Measurements from ENCODE around the gene ODAD2.

Gene ODAD2

GRCh38 chr10:27893358-27893954 lies 105.4 kb downstream of the ODAD2 start:
- H3K9ac ChIP-seq (ENCODE audit: insufficient read length), result no peak overlapping the region
- H3K4me3 ChIP-seq, result no peak overlapping the region
- H3K36me3 ChIP-seq (ENCODE audit: insufficient read depth, low read length), result no peaks in the 10 kb centered on the region
- H3K9me3 ChIP-seq (ENCODE audit: low read depth, low read length), result no peaks in the 10 kb centered on the region
- no peak overlapping the region for H3K27ac ChIP-seq
- DNase-seq (ENCODE audit: low read depth, low spot score), result no peak
- TF ChIP-seq POLR2AphosphoS5 (IDR thresholded peaks at IDR 0.05; ENCODE audit: borderline replicate concordance, low read depth, low read length) (no peak), FOXP2 (optimal IDR thresholded peaks at IDR 0.05; ENCODE audit: control extremely low read depth, extremely low read length, insufficient read depth) (no peak), EZH2 (IDR thresholded peaks at IDR 0.05) (no peak)

DNA sequence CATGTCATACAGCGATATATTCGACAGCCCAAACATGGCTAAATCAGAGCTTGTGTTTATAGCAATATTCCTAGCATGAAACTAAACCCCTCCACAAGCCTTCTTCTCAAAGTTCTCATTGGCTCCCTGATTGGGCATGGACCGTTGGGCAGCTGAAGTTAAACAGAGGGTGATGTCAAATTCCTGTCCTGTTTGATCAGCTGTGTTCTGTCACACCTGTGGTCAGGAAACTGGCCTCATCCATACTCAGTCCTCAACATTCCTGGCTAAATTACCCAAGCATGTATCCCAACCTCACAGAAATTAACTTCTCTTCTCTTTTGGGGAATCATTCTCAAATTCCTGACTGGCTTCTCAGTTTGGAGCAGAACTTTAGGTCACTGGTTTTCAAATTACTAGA lies 107.9 kb downstream of the ODAD2 start:
- Histone ChIP-seq H3K9me3 (ENCODE audit: low read depth, low read length) (no peaks in the 10 kb centered on the region), H3K36me3 (ENCODE audit: insufficient read depth, low read length) (no peaks in the 10 kb centered on the region), H3K4me3 (no peak overlapping the region), H3K9ac (ENCODE audit: insufficient read length) (no peak overlapping the region), H3K27ac (no peak overlapping the region)
- DNase-seq (ENCODE audit: low read depth, low spot score), result no peak
- no peak for TF ChIP-seq POLR2AphosphoS5 (IDR thresholded peaks at IDR 0.05; ENCODE audit: borderline replicate concordance, low read depth, low read length)
- no peak for TF ChIP-seq EZH2 (IDR thresholded peaks at IDR 0.05)
- no peak for TF ChIP-seq FOXP2 (optimal IDR thresholded peaks at IDR 0.05; ENCODE audit: control extremely low read depth, extremely low read length, insufficient read depth)

DNA sequence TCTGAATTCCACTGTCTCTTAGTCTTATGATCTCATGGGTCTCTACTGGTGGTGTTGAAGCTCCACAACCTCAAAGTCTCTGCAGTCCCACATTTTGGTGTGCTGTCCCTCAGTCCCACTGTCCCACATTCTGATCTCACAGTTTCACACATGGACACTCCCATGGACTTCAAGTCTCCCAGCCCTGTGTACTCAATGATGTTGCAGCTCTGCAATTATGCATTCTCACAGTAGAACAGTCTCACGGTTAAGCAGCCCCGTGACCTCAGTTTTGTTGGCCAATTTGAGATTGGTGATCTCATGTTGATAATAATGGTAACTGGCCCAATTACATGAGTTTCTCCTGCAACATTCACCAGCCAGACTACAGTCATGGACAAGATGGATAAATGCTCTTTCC lies 109.4 kb downstream of the ODAD2 start:
- no peak for DNase-seq (ENCODE audit: low read depth, low spot score)
- Histone ChIP-seq H3K9me3 (ENCODE audit: low read depth, low read length) (no peaks in the 10 kb centered on the region), H3K4me3 (no peak overlapping the region), H3K27ac (no peak overlapping the region), H3K9ac (ENCODE audit: insufficient read length) (no peak overlapping the region), H3K36me3 (ENCODE audit: insufficient read depth, low read length) (no peaks in the 10 kb centered on the region)
- TF ChIP-seq POLR2AphosphoS5 (IDR thresholded peaks at IDR 0.05; ENCODE audit: borderline replicate concordance, low read depth, low read length), result no peak
- no peak for TF ChIP-seq FOXP2 (optimal IDR thresholded peaks at IDR 0.05; ENCODE audit: control extremely low read depth, extremely low read length, insufficient read depth)
- TF ChIP-seq EZH2 (IDR thresholded peaks at IDR 0.05), result no peak

GRCh38 chr10:27884185-27884641 lies 114.7 kb downstream of the ODAD2 start:
- no peaks in the 10 kb centered on the region for H3K36me3 ChIP-seq (ENCODE audit: insufficient read depth, low read length)
- TF ChIP-seq EZH2 (IDR thresholded peaks at IDR 0.05), result no peak
- no peak for TF ChIP-seq FOXP2 (optimal IDR thresholded peaks at IDR 0.05; ENCODE audit: control extremely low read depth, extremely low read length, insufficient read depth)
- no peak for TF ChIP-seq POLR2AphosphoS5 (IDR thresholded peaks at IDR 0.05; ENCODE audit: borderline replicate concordance, low read depth, low read length)
- no peak overlapping the region for H3K9ac ChIP-seq (ENCODE audit: insufficient read length)
- DNase-seq (ENCODE audit: low read depth, low spot score), result no peak
- no peaks in the 10 kb centered on the region for H3K9me3 ChIP-seq (ENCODE audit: low read depth, low read length)
- peak overlapping the region; percentile 25; the same call in 1 of the 2 replicates for H3K27ac ChIP-seq
- H3K4me3 ChIP-seq, result no peak overlapping the region

GRCh38 chr10:27878281-27878680 lies 120.6 kb downstream of the ODAD2 start:
- Histone ChIP-seq H3K36me3 (ENCODE audit: insufficient read depth, low read length) (no peaks in the 10 kb centered on the region), H3K4me3 (no peak overlapping the region), H3K27ac (no peak overlapping the region), H3K9me3 (ENCODE audit: low read depth, low read length) (no peaks in the 10 kb centered on the region), H3K9ac (ENCODE audit: insufficient read length) (no peak overlapping the region)
- TF ChIP-seq POLR2AphosphoS5 (IDR thresholded peaks at IDR 0.05; ENCODE audit: borderline replicate concordance, low read depth, low read length) (no peak), FOXP2 (optimal IDR thresholded peaks at IDR 0.05; ENCODE audit: control extremely low read depth, extremely low read length, insufficient read depth) (no peak), EZH2 (IDR thresholded peaks at IDR 0.05) (no peak)
- DNase-seq (ENCODE audit: low read depth, low spot score), result no peak

DNA sequence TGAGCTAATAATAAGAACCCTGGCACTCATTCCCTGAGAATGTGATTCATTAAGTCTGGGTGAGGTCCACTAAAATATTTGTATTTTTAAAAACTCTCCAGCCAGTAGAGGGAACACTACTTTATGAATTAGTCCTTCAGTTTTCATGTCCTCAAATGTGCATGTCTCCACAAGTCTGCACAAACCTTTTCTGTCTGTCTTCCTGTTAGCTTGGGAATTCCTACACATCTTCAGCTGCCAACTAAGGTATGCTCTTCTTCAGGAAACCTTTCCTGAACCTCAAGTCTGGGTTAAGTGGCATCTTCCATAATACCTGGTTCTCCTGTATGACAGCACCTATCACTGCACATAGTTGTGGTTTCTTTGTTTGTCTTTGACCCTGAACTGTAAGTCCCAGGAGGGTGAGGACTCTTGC lies 133.7 kb downstream of the ODAD2 start:
- H3K9me3 ChIP-seq (ENCODE audit: low read depth, low read length), result no peaks in the 10 kb centered on the region
- no peak for DNase-seq (ENCODE audit: low read depth, low spot score)
- H3K27ac ChIP-seq, result no peak overlapping the region
- H3K36me3 ChIP-seq (ENCODE audit: insufficient read depth, low read length), result no peaks in the 10 kb centered on the region
- no peak for TF ChIP-seq FOXP2 (optimal IDR thresholded peaks at IDR 0.05; ENCODE audit: control extremely low read depth, extremely low read length, insufficient read depth)
- TF ChIP-seq POLR2AphosphoS5 (IDR thresholded peaks at IDR 0.05; ENCODE audit: borderline replicate concordance, low read depth, low read length), result no peak
- TF ChIP-seq EZH2 (IDR thresholded peaks at IDR 0.05), result no peak
- H3K9ac ChIP-seq (ENCODE audit: insufficient read length), result no peak overlapping the region
- H3K4me3 ChIP-seq, result no peak overlapping the region

GRCh38 chr10:27861781-27862180 lies 137.1 kb downstream of the ODAD2 start:
- H3K36me3 ChIP-seq (ENCODE audit: insufficient read depth, low read length), result no peaks in the 10 kb centered on the region
- H3K9me3 ChIP-seq (ENCODE audit: low read depth, low read length), result no peaks in the 10 kb centered on the region
- no peak overlapping the region for H3K27ac ChIP-seq
- no peak overlapping the region for H3K4me3 ChIP-seq
- no peak for DNase-seq (ENCODE audit: low read depth, low spot score)
- H3K9ac ChIP-seq (ENCODE audit: insufficient read length), result no peak overlapping the region
- TF ChIP-seq EZH2 (IDR thresholded peaks at IDR 0.05), result no peak
- TF ChIP-seq FOXP2 (optimal IDR thresholded peaks at IDR 0.05; ENCODE audit: control extremely low read depth, extremely low read length, insufficient read depth), result no peak
- no peak for TF ChIP-seq POLR2AphosphoS5 (IDR thresholded peaks at IDR 0.05; ENCODE audit: borderline replicate concordance, low read depth, low read length)

DNA sequence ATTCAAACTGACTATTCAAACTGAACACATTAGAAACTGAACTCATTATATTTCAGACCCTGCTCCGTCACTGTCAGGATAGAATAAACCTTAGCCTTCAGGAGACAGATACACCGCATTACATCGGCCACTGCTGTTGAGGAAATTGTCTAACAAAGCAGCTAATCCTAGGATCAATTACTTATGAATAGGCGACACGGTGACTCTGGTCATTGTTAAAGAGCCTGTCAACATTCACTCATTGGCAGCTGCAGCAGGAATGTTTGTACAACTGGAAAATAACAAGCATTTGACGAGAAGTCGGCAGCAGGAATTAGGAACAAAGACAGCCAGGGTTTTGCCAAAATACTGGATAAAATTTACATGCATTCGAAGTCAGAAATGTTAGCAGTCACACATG lies 141.3 kb downstream of the ODAD2 start:
- no peak overlapping the region for H3K27ac ChIP-seq
- no peaks in the 10 kb centered on the region for H3K9me3 ChIP-seq (ENCODE audit: low read depth, low read length)
- TF ChIP-seq FOXP2 (optimal IDR thresholded peaks at IDR 0.05; ENCODE audit: control extremely low read depth, extremely low read length, insufficient read depth), result no peak
- no peak for TF ChIP-seq EZH2 (IDR thresholded peaks at IDR 0.05)
- no peak for TF ChIP-seq POLR2AphosphoS5 (IDR thresholded peaks at IDR 0.05; ENCODE audit: borderline replicate concordance, low read depth, low read length)
- H3K4me3 ChIP-seq, result no peak overlapping the region
- DNase-seq (ENCODE audit: low read depth, low spot score), result no peak
- no peak overlapping the region for H3K9ac ChIP-seq (ENCODE audit: insufficient read length)
- no peaks in the 10 kb centered on the region for H3K36me3 ChIP-seq (ENCODE audit: insufficient read depth, low read length)

GRCh38 chr10:27844223-27844622 lies 154.7 kb downstream of the ODAD2 start:
- no peak for DNase-seq (ENCODE audit: low read depth, low spot score)
- no peaks in the 10 kb centered on the region for H3K9me3 ChIP-seq (ENCODE audit: low read depth, low read length)
- H3K4me3 ChIP-seq, result no peak overlapping the region
- H3K36me3 ChIP-seq (ENCODE audit: insufficient read depth, low read length), result no peaks in the 10 kb centered on the region
- no peak overlapping the region for H3K9ac ChIP-seq (ENCODE audit: insufficient read length)
- no peak overlapping the region for H3K27ac ChIP-seq
- no peak for TF ChIP-seq EZH2 (IDR thresholded peaks at IDR 0.05)
- no peak for TF ChIP-seq POLR2AphosphoS5 (IDR thresholded peaks at IDR 0.05; ENCODE audit: borderline replicate concordance, low read depth, low read length)
- no peak for TF ChIP-seq FOXP2 (optimal IDR thresholded peaks at IDR 0.05; ENCODE audit: control extremely low read depth, extremely low read length, insufficient read depth)
